B cell (primary cell): ENCODE measurements around the gene SLC2A1. TPM values are rescaled to one million over a fixed set of nuclear protein-coding genes. Genes with fewer than 3 reads are reported as not detected.

Experiments
- ATAC-seq: fragments of 200-7000 bp; cut with Tn5 transposase; one replicate; pipeline ENCODE4 v1.10.0; 2021; ENCODE audit warnings: low read depth, mild to moderate bottlenecking, moderate number of reproducible peaks, moderate library complexity
- CTCF ChIA-PET: fragments of 350-600 bp; sonication (Branson Sonifier 250); formaldehyde crosslinking; loops from one replicate; lab custom pipeline; 2021; ENCODE audit warnings: antibody characterized with exemption, inconsistent platforms; lab: Charles Lee
- POLR2A ChIA-PET: fragments of 350-600 bp; sonication (Branson Sonifier 250); formaldehyde crosslinking; loops from one replicate; lab custom pipeline; 2021; ENCODE audit warnings: antibody characterized with exemption; lab: Charles Lee
- DNase-seq: peaks from one replicate; pipeline ENCODE4 v3.0.0; 2013
- H2AFZ ChIP-seq: 2 replicates; pipeline ENCODE4 v1.6.1; 2012; ENCODE audit warnings: mild to moderate bottlenecking, low read depth, low read length; ENCODE audit not compliant: insufficient read depth, poor library complexity, severe bottlenecking
- H3K27ac ChIP-seq, 2 donors: 1 replicate in 1 of 2; 2 replicates in 1 of 2; pipeline ENCODE4 v1.5.1; 2012 to 2013; ENCODE audit warnings: low read length in 2 of 2, mild to moderate bottlenecking in 2 of 2, moderate library complexity in 1 of 2
- H3K27me3 ChIP-seq, 4 experiments: fragments of 200-600 bp in 1 of 4; sonication (generic) in 1 of 4; replicated peaks in 1 of 4; 1 replicate in 2 of 4; 2 replicates in 2 of 4; pipeline versions ENCODE4 v1.6.1 to v1.7.0; 2013 to 2016; ENCODE audit warnings: low read length in 3 of 4, mild to moderate bottlenecking in 2 of 4, mixed read lengths in 1 of 4, moderate library complexity in 1 of 4; ENCODE audit not compliant: insufficient read depth in 4 of 4, control insufficient read depth in 3 of 4; ENCODE audit errors: control extremely low read depth in 1 of 4
- H3K36me3 ChIP-seq, 2 experiments: replicated peaks in 1 of 2; 1 replicate in 1 of 2; 2 replicates in 1 of 2; pipeline versions ENCODE4 v1.6.1 to v1.7.1; 2013; ENCODE audit warnings: low read length in 1 of 2; ENCODE audit not compliant: insufficient read depth in 2 of 2, control insufficient read depth in 1 of 2; ENCODE audit errors: control extremely low read depth in 1 of 2, extremely low read depth in 1 of 2
- H3K4me1 ChIP-seq, 2 donors: fragments of 200-600 bp in 1 of 2; sonication (generic) in 1 of 2; 1 replicate in 1 of 2; 2 replicates in 1 of 2; pipeline versions ENCODE4 v1.5.1 to v1.6.1; 2013 to 2017; ENCODE audit warnings: low read length in 2 of 2; ENCODE audit not compliant: control insufficient read depth in 2 of 2, insufficient read depth in 2 of 2
- H3K4me2 ChIP-seq: replicated peaks from 2 replicates; pipeline ENCODE3; 2012; ENCODE audit warnings: mild to moderate bottlenecking, low read depth, low read length; ENCODE audit not compliant: poor library complexity, severe bottlenecking
- H3K4me3 ChIP-seq, 5 experiments: fragments of 200-600 bp in 1 of 5; sonication (generic) in 1 of 5; 1 replicate in 3 of 5; 2 replicates in 2 of 5; pipeline versions ENCODE4 v1.5.1 to v1.7.0; 2011 to 2016; ENCODE audit warnings: low read length in 4 of 5, mild to moderate bottlenecking in 4 of 5, low read depth in 2 of 5, control low read depth in 1 of 5, moderate library complexity in 1 of 5; ENCODE audit not compliant: insufficient read depth in 1 of 5; ENCODE audit errors: control extremely low read depth in 1 of 5, extremely low read depth in 1 of 5
- H3K79me2 ChIP-seq: fragments of 200-600 bp; sonication (generic); one replicate; pipeline ENCODE4 v1.6.0; 2016; ENCODE audit warnings: low read length; ENCODE audit not compliant: control insufficient read depth, insufficient read depth
- H3K9ac ChIP-seq: fragments of 200-600 bp; sonication (generic); 2 replicates; pipeline ENCODE4 v1.6.1; 2017; ENCODE audit warnings: mild to moderate bottlenecking, low read length, moderate library complexity
- H3K9me3 ChIP-seq, 3 donors: one replicate each; pipeline versions ENCODE4 v1.6.1 to v1.7.1; 2013; ENCODE audit warnings: low read length in 2 of 3; ENCODE audit not compliant: control insufficient read depth in 2 of 3, insufficient read depth in 1 of 3; ENCODE audit errors: control extremely low read depth in 1 of 3
- H4K20me1 ChIP-seq: 2 replicates; pipeline ENCODE4 v1.6.0; 2012; ENCODE audit warnings: mild to moderate bottlenecking, low read length; ENCODE audit not compliant: insufficient read depth, control insufficient read depth, poor library complexity, severe bottlenecking
- H3K27ac Mint-ChIP-seq: one replicate; pipeline ENCODE4 v1.8.0; 2021; ENCODE audit warnings: mixed read lengths
- H3K27me3 Mint-ChIP-seq: one replicate; pipeline ENCODE4 v1.8.0; 2021; ENCODE audit warnings: mixed read lengths
- H3K4me1 Mint-ChIP-seq: one replicate; pipeline ENCODE4 v1.8.0; 2021; ENCODE audit warnings: mixed read lengths
- H3K4me3 Mint-ChIP-seq: one replicate; pipeline ENCODE4 v1.8.0; 2021; ENCODE audit warnings: mixed read lengths
- H3K9me3 Mint-ChIP-seq: one replicate; pipeline ENCODE4 v1.8.0; 2022; ENCODE audit warnings: mixed read lengths; ENCODE audit not compliant: insufficient read depth
- EZH2 ChIP-seq: IDR thresholded peaks from 2 replicates; pipeline ENCODE4 v1.6.1; 2012; ENCODE audit warnings: borderline replicate concordance, low read depth, mild to moderate bottlenecking, moderate library complexity, low read length; ENCODE audit not compliant: insufficient read depth, poor library complexity, severe bottlenecking
- WGBS: methylation state at CpG from one replicate; pipeline ENCODE4 v1.1.5; 2013; ENCODE audit warnings: missing lambda C conversion rate; ENCODE audit not compliant: insufficient coverage; 5-methylcytosine and 5-hydroxymethylcytosine counted together
- intact Hi-C: fragments of 100-400 bp; cut with micrococcal nuclease; formaldehyde crosslinking; loops from one replicate; pipeline ENCODE4 v1.10.0; 2022
- polyA plus RNA-seq: library from polyadenylated mRNA; depleted of rRNA; stranded (reverse); fragments of >200 nt; gene quantifications from 2 replicates; pipeline ENCODE4 v1.2.3, GENCODE V29; 2012
- total RNA-seq, 2 donors: library from RNA; stranded (reverse); fragments of 120-200 nt in 1 of 2; gene quantifications; 1 replicate in 1 of 2; 2 replicates in 1 of 2; pipeline versions ENCODE4 v1.2.3 to v1.2.4, GENCODE V29; 2013 to 2022
- TF ChIP-seq, protein P1 (sequence below): fragments of 200-600 bp; IDR thresholded peaks from one replicate; pipeline ENCODE4 v1.8.0; 2022; ENCODE audit warnings: antibody characterized with exemption, mild to moderate bottlenecking

The SLC2A1 gene
- total and polyA plus RNA-seq, 2 donors (not counting 1 experiment from before 2014, with no cell fraction given): 223 to 240 TPM

DNA sequence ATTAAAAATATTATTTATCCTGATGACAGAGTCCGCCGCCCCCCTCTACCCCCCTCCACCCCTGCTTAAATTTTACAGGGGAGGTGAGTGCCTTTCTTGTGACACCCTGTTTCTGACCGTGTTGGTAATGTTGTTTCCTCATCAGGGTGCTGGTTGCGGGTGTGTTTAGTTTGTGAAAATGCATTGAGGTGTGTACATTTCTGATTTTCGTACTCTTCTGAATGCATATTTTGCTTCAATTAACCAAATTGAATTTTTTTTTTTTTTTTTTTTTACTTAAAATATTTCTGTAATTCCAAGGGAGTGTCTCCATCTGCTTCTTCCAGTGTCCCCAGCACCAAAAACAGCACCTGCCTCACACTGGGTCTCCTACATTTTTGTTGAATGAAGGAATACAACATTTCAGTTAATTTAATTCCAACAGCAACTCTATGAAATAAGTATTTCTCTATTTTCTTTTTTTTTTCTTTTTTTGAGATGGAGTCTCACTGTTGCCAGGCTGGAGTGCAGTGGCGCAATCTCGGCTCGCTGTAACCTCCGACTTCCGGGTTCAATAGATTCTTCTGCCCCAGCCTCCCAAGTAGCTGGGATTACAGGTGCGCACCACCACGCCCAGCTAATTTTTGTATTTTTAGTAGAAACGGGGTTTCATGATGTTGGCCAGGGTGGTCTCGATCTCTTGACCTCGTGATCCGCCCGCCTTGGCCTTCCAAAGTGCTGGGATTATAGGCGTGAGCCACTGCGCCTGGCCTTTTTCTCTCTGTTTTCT lies 5.6 kb upstream of the SLC2A1 start:
- no peak overlapping the region for H3K4me2 ChIP-seq

More for the DNA sequence above, 5.6 kb upstream of the SLC2A1 start:
- ChIA-PET CTCF (interaction anchor here (0.9 to 5.4 kb wide), 3 partner anchors 10 to 109 kb away, joined by 3 to 57 read pairs (median 3); no protein-coding TSS in a partner anchor), POLR2A (interaction anchor here (18.1 kb wide), 1 partner anchor 38 kb away, joined by 209 read pairs; no protein-coding TSS in a partner anchor)
- H3K4me1 ChIP-seq: peaks cover 34 to 45% of the 10 kb centered on the region in 2 donors
- H2AFZ ChIP-seq: no peak overlapping the region
- Mint-ChIP-seq H3K9me3 (no peaks in the 10 kb centered on the region), H3K4me1 (peaks cover 37% of the 10 kb centered on the region), H3K27me3 (no peaks in the 10 kb centered on the region), H3K4me3 (no peak overlapping the region), H3K27ac (no peak overlapping the region)
- H4K20me1 ChIP-seq: no peaks in the 10 kb centered on the region
- no peak for ATAC-seq
- H3K79me2 ChIP-seq: peaks cover 16% of the 10 kb centered on the region
- H3K36me3 ChIP-seq: no peaks in the 10 kb centered on the region
- no peaks in the 10 kb centered on the region for H3K9me3 ChIP-seq
- 99% methylated on average over 14 of the region's 19 CpGs for WGBS
- H3K9ac ChIP-seq: no peak overlapping the region
- TF ChIP-seq, protein P1, sequence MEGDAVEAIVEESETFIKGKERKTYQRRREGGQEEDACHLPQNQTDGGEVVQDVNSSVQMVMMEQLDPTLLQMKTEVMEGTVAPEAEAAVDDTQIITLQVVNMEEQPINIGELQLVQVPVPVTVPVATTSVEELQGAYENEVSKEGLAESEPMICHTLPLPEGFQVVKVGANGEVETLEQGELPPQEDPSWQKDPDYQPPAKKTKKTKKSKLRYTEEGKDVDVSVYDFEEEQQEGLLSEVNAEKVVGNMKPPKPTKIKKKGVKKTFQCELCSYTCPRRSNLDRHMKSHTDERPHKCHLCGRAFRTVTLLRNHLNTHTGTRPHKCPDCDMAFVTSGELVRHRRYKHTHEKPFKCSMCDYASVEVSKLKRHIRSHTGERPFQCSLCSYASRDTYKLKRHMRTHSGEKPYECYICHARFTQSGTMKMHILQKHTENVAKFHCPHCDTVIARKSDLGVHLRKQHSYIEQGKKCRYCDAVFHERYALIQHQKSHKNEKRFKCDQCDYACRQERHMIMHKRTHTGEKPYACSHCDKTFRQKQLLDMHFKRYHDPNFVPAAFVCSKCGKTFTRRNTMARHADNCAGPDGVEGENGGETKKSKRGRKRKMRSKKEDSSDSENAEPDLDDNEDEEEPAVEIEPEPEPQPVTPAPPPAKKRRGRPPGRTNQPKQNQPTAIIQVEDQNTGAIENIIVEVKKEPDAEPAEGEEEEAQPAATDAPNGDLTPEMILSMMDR: no peak
- no peak for TF ChIP-seq EZH2
- no peak overlapping the region for H3K4me3 ChIP-seq
- no peak for DNase-seq
- no peaks in the 10 kb centered on the region for H3K27me3 ChIP-seq
- H3K27ac ChIP-seq: no peak overlapping the region
- intact Hi-C loops: no loop called here
